Endothelial cell of umbilical vein (primary cell): ENCODE data around the gene KRTAP4-11. TPM values are rescaled to one million over a fixed set of nuclear protein-coding genes. Genes with fewer than 3 reads are reported as not detected.
"Not testable (repeated sequence)": the region's sequence is repeated elsewhere in the genome, so short reads cannot be mapped to it uniquely, and the experiment has no call there.

Experiments
- BruUV-seq: library from RNA; stranded (reverse); fragments of 400-500 nt; replicated peaks from 2 replicates; lab custom pipeline; 2021; lab: Mats Ljungman, UMichigan
- CTCF ChIA-PET: fragments of 300-600, 350-600 bp; sonication (Branson Sonifier 250); formaldehyde crosslinking; loops from one replicate; lab custom pipeline; 2021; ENCODE audit warnings: antibody characterized with exemption, inconsistent platforms; lab: Charles Lee
- POLR2A ChIA-PET: fragments of 300-600, 350-600 bp; sonication (Branson Sonifier 250); formaldehyde crosslinking; loops from one replicate; lab custom pipeline; 2021; ENCODE audit warnings: antibody characterized with exemption, inconsistent platforms; lab: Charles Lee
- DNase-seq: peaks from one replicate; pipeline ENCODE4 v3.0.0-alpha.2; 2011; ENCODE audit warnings: low read depth, low spot score
- FAIRE-seq: peaks from 2 replicates; lab custom pipeline; 2011; peaks lifted over from hg19 to GRCh38; lab: Jason Lieb, UNC
- H2AFZ ChIP-seq: 2 replicates; pipeline ENCODE4 v1.6.0; 2012; ENCODE audit warnings: low read depth, low read length, control low read depth, inconsistent platforms
- H3K27ac ChIP-seq: 2 replicates; pipeline ENCODE4 v1.5.1; 2011; ENCODE audit warnings: low read depth, mild to moderate bottlenecking, control low read depth, low read length, moderate library complexity; ENCODE audit not compliant: insufficient read depth
- H3K27me3 ChIP-seq, 2 experiments: 2 replicates each; pipeline versions ENCODE4 v1.6.0 to v1.6.1; 2011; ENCODE audit warnings: low read length in 2 of 2, mixed read lengths in 1 of 2; ENCODE audit not compliant: control insufficient read depth in 2 of 2, insufficient read depth in 2 of 2
- H3K36me3 ChIP-seq, 2 experiments: 2 replicates in 1 of 2; 3 replicates in 1 of 2; pipeline ENCODE4 v1.5.1; 2011; ENCODE audit warnings: low read length in 2 of 2, mild to moderate bottlenecking in 1 of 2, moderate library complexity in 1 of 2; ENCODE audit not compliant: control insufficient read depth in 2 of 2, insufficient read depth in 2 of 2; ENCODE audit errors: extremely low read depth in 1 of 2
- H3K4me1 ChIP-seq: 3 replicates; pipeline ENCODE4 v1.5.1; 2011; ENCODE audit warnings: mild to moderate bottlenecking, low read length; ENCODE audit not compliant: control insufficient read depth, insufficient read depth; ENCODE audit errors: extremely low read depth
- H3K4me2 ChIP-seq: 2 replicates; pipeline ENCODE4 v1.6.1; 2011; ENCODE audit warnings: low read length, control low read depth, mixed read lengths; ENCODE audit not compliant: insufficient read depth
- H3K4me3 ChIP-seq, 3 experiments: fragments of 200-600 bp in 1 of 3; sonication (generic), shearing (Covaris generic) in 1 of 3; replicated peaks in 1 of 3; 2 replicates each; pipeline ENCODE4 v1.5.1; 2011 to 2016; ENCODE audit warnings: control low read depth in 3 of 3, low read length in 3 of 3, mild to moderate bottlenecking in 2 of 3, inconsistent platforms in 1 of 3, low read depth in 1 of 3, moderate library complexity in 1 of 3; ENCODE audit not compliant: insufficient read depth in 1 of 3
- H3K79me2 ChIP-seq: 2 replicates; pipeline ENCODE4 v1.6.0; 2012; ENCODE audit warnings: low read length, inconsistent platforms; ENCODE audit not compliant: control insufficient read depth, insufficient read depth
- H3K9ac ChIP-seq: replicated peaks from 2 replicates; pipeline ENCODE3; 2011; ENCODE audit warnings: low read length, control low read depth; ENCODE audit not compliant: insufficient read depth; ENCODE audit errors: extremely low read depth
- H3K9me1 ChIP-seq: replicated peaks from 3 replicates; pipeline ENCODE4 v1.6.0; 2011; ENCODE audit warnings: mild to moderate bottlenecking, low read length; ENCODE audit not compliant: control insufficient read depth, insufficient read depth; ENCODE audit errors: extremely low read depth
- H3K9me3 ChIP-seq: replicated peaks from 2 replicates; pipeline ENCODE4 v1.5.1; 2012; ENCODE audit warnings: low read length, inconsistent platforms; ENCODE audit not compliant: control insufficient read depth, insufficient read depth
- H4K20me1 ChIP-seq: replicated peaks from 2 replicates; pipeline ENCODE3; 2011; ENCODE audit warnings: mild to moderate bottlenecking, low read length; ENCODE audit not compliant: control insufficient read depth, insufficient read depth; ENCODE audit errors: extremely low read depth
- CTCF ChIP-seq, 2 donors: IDR thresholded peaks; 1 replicate in 1 of 2; 2 replicates in 1 of 2; pipeline ENCODE4 v1.5.1; 2011; ENCODE audit warnings: low read length in 2 of 2, mild to moderate bottlenecking in 2 of 2, moderate library complexity in 2 of 2, control low read depth in 1 of 2, inconsistent platforms in 1 of 2, low read depth in 1 of 2; ENCODE audit not compliant: insufficient read depth in 1 of 2; ENCODE audit errors: extremely low read depth in 1 of 2
- EZH2 ChIP-seq: IDR thresholded peaks from 2 replicates; pipeline ENCODE4 v1.6.1; 2012; ENCODE audit warnings: borderline replicate concordance, low read depth, mild to moderate bottlenecking, moderate library complexity, low read length, inconsistent platforms; ENCODE audit not compliant: severe bottlenecking
- FOS ChIP-seq: IDR thresholded peaks from 2 replicates; pipeline ENCODE4 v1.6.1; 2011; ENCODE audit warnings: mild to moderate bottlenecking, low read length, moderate library complexity, borderline replicate concordance; ENCODE audit not compliant: insufficient read depth
- GATA2 ChIP-seq: IDR thresholded peaks from 2 replicates; pipeline ENCODE4 v1.7.0; 2011; ENCODE audit warnings: low read depth, mild to moderate bottlenecking, moderate library complexity, mixed read lengths, low read length; ENCODE audit not compliant: insufficient read length, insufficient read depth
- JUN ChIP-seq: IDR thresholded peaks from 2 replicates; pipeline ENCODE4 v1.6.1; 2011; ENCODE audit warnings: borderline replicate concordance, low read depth; ENCODE audit not compliant: insufficient read length, insufficient read depth
- MAX ChIP-seq: IDR thresholded peaks from 2 replicates; pipeline ENCODE4 v1.6.1; 2011; ENCODE audit not compliant: insufficient read depth, insufficient read length
- MYC ChIP-seq: IDR thresholded peaks from one replicate; pipeline ENCODE4 v1.6.1; 2011; ENCODE audit warnings: mild to moderate bottlenecking, low read depth, low read length
- POLR2A ChIP-seq: IDR thresholded peaks from 2 replicates; pipeline ENCODE4 v1.6.1; 2012; ENCODE audit warnings: low read depth, mild to moderate bottlenecking, control low read depth, low read length
- POLR2AphosphoS5 ChIP-seq: IDR thresholded peaks from 2 replicates; pipeline ENCODE4 v1.6.1; 2012; ENCODE audit warnings: low read depth, mild to moderate bottlenecking, control low read depth, low read length, moderate library complexity; ENCODE audit not compliant: insufficient read depth
- dilution Hi-C: fragments of 300-500 bp; cut with MboI; formaldehyde crosslinking; loops from one replicate; pipeline ENCODE4 v1.15.0; 2019; ENCODE audit warnings: low sequenced_read_pairs; ENCODE audit not compliant: extremely low pct_ligation_motif_present
- intact Hi-C: fragments of 100-400 bp; cut with micrococcal nuclease; formaldehyde crosslinking; loops from one replicate; pipeline ENCODE4 v1.10.0; 2022
- polyA plus RNA-seq, 4 experiments: library from polyadenylated mRNA; depleted of rRNA in 3 of 4; stranded (reverse) in 3 of 4; unstranded in 1 of 4; fragments of >200 nt; gene quantifications; 2 replicates each; pipeline versions ENCODE4 v1.2.1 to v1.2.3, GENCODE V29; 2011 to 2012; ENCODE audit warnings: missing spikeins in 1 of 4
- total RNA-seq: library from RNA; stranded (reverse); gene quantifications from 2 replicates; pipeline ENCODE4 v1.2.3, GENCODE V29; 2021

KRTAP4-11 gene
- total and polyA plus RNA-seq, 2 donors (not counting 3 experiments of a cell fraction or from before 2014, with no cell fraction given), result not detected

- FAIRE-seq (no peak), DNase-seq (no peak)
- Histone ChIP-seq H3K27ac (no peak within 1 kb of the TSS), H3K9ac (no peak within 1 kb of the TSS), H3K4me2 (no peak within 1 kb of the TSS), H3K79me2 (no peaks in the 10 kb centered on the region), H3K36me3 (no peaks in the 10 kb centered on the region), H3K9me3 (no peaks in the 10 kb centered on the region), H4K20me1 (no peaks in the 10 kb centered on the region), H3K27me3 (no peaks in the 10 kb centered on the region), H3K9me1 (no peaks in the 10 kb centered on the region), H3K4me3 (no peak within 1 kb of the TSS), H2AFZ (no peak within 1 kb of the TSS), H3K4me1 (no peaks in the 10 kb centered on the region)
- dilution Hi-C loops, result no loop called here
- no TSS peak for BruUV-seq
- intact Hi-C loops, result no loop called here
- TF ChIP-seq MYC, result no peak
- no peak for TF ChIP-seq GATA2
- TF ChIP-seq FOS, result no peak
- no peak for TF ChIP-seq JUN
- no peak for TF ChIP-seq POLR2A
- no peak for TF ChIP-seq CTCF (IDR thresholded peaks at IDR 0.05; ENCODE audit: extremely low read depth in 1 of 2, insufficient read depth in 1 of 2, low read depth in 1 of 2, low read length in 2 of 2)
- TF ChIP-seq POLR2AphosphoS5, result no peak
- TF ChIP-seq MAX, result no peak
- TF ChIP-seq EZH2, result no peak
- POLR2A ChIA-PET, result no interaction called here
- CTCF ChIA-PET, result interaction anchor here (1.4 kb wide), 1 partner anchor 15 kb away, joined by 3 read pairs; no protein-coding TSS in a partner anchor
Measured at GRCh38 chr17:41160648-41161047, 42.5 kb upstream of the KRTAP4-11 start, which contains the start of gene KRTAP4-4. Gene KRTAP4-4, minus strand, starts transcription at chr17:41160748. Its CDS starts 57 bp downstream, at chr17:41160691.

GRCh38 chr17:41160190-41160589, 42.0 kb upstream of the KRTAP4-11 start:
- H3K9me1 ChIP-seq, DNase-seq, H3K9me3 ChIP-seq, intact Hi-C loops, FAIRE-seq, H3K4me3 ChIP-seq, H3K36me3 ChIP-seq, POLR2A ChIA-PET, H2AFZ ChIP-seq, BruUV-seq, dilution Hi-C loops, H3K4me2 ChIP-seq, H3K9ac ChIP-seq, H3K4me1 ChIP-seq, H3K79me2 ChIP-seq, H3K27ac ChIP-seq, H3K27me3 ChIP-seq, H4K20me1 ChIP-seq: not testable (repeated sequence)
- CTCF ChIA-PET, result interaction anchor here (1.4 kb wide), 1 partner anchor 14 kb away, joined by 3 read pairs; no protein-coding TSS in a partner anchor
